Activated naive CD4-positive, alpha-beta T cell treated with anti-CD3 and anti-CD28 coated beads for 36 hours (primary cell): ENCODE measurements around the gene FASTK. TPM values are rescaled to one million over a fixed set of nuclear protein-coding genes. Genes with fewer than 3 reads are reported as not detected.
"Not testable (repeated sequence)": the region's sequence is repeated elsewhere in the genome, so short reads cannot be mapped to it uniquely, and the experiment has no call there.

Source experiments
- CTCF ChIA-PET: fragments of 350-600 bp; sonication (Branson Sonifier 250); formaldehyde crosslinking; loops from one replicate; lab custom pipeline; 2021; ENCODE audit warnings: antibody characterized with exemption; lab: Charles Lee
- DNase-seq: peaks from one replicate; pipeline ENCODE4 v3.0.0-alpha.2; 2020
- H3K27ac Mint-ChIP-seq: one replicate; pipeline ENCODE4 v1.8.0; 2021; ENCODE audit warnings: mild to moderate bottlenecking, mixed read lengths
- H3K27me3 Mint-ChIP-seq: one replicate; pipeline ENCODE4 v1.8.0; 2021; ENCODE audit warnings: low read depth, mixed read lengths
- H3K36me3 Mint-ChIP-seq: one replicate; pipeline ENCODE4 v1.8.0; 2021; ENCODE audit warnings: low read depth, mixed read lengths
- H3K4me1 Mint-ChIP-seq: one replicate; pipeline ENCODE4 v1.8.0; 2021; ENCODE audit warnings: low read depth, mixed read lengths
- H3K4me3 Mint-ChIP-seq: one replicate; pipeline ENCODE4 v1.8.0; 2021; ENCODE audit warnings: mild to moderate bottlenecking, moderate library complexity, mixed read lengths
- H3K9me3 Mint-ChIP-seq: one replicate; pipeline ENCODE4 v1.8.0; 2021; ENCODE audit warnings: mixed read lengths
- intact Hi-C: fragments of 100-400 bp; cut with micrococcal nuclease; formaldehyde crosslinking; loops from one replicate; pipeline ENCODE4 v1.15.1; 2023
- total RNA-seq, 2 experiments: library from RNA; stranded (reverse); gene quantifications; one replicate each; pipeline ENCODE4 v1.2.3, GENCODE V29; 2021

FASTK gene
- total RNA-seq, 2 experiments from 2014 or later: 43.6 to 45.7 TPM

GRCh38 chr7:151043449-151043848 is 37.2 kb downstream of the FASTK start:
- H3K36me3 Mint-ChIP-seq, intact Hi-C loops, H3K4me3 Mint-ChIP-seq, DNase-seq, H3K27ac Mint-ChIP-seq, H3K27me3 Mint-ChIP-seq, CTCF ChIA-PET, H3K9me3 Mint-ChIP-seq: not testable (repeated sequence)
- H3K4me1 Mint-ChIP-seq: peaks cover 16% of the 10 kb centered on the region

GRCh38 chr7:151040616-151041375 is 39.8 kb downstream of the FASTK start:
- Mint-ChIP-seq H3K4me1 (peaks cover 16% of the 10 kb centered on the region), H3K27ac (no peak overlapping the region), H3K36me3 (peaks cover under 1% of the 10 kb centered on the region), H3K4me3 (no peak overlapping the region), H3K27me3 (no peaks in the 10 kb centered on the region), H3K9me3 (no peaks in the 10 kb centered on the region)
- CTCF ChIA-PET: no interaction called here
- intact Hi-C loops: no loop called here
- no peak for DNase-seq

- H3K4me3 Mint-ChIP-seq: no peak overlapping the region
- no peak overlapping the region for H3K27ac Mint-ChIP-seq
These were observed 40.6 kb downstream of the FASTK start for GRCh38 chr7:151039850-151040548.

GRCh38 chr7:151038951-151039849 is 41.4 kb downstream of the FASTK start:
- no peaks in the 10 kb centered on the region for H3K27me3 Mint-ChIP-seq
- no peaks in the 10 kb centered on the region for H3K9me3 Mint-ChIP-seq
- peaks cover 4% of the 10 kb centered on the region for H3K36me3 Mint-ChIP-seq
- H3K27ac Mint-ChIP-seq: peak overlapping the region; percentile 35
- DNase-seq: peak; percentile 80
- H3K4me1 Mint-ChIP-seq: peaks cover 16% of the 10 kb centered on the region
- H3K4me3 Mint-ChIP-seq: no peak overlapping the region
- CTCF ChIA-PET: interaction anchor here (1.0 to 1.3 kb wide), 2 partner anchors 11 to 29 kb away, joined by 3 to 8 read pairs; partner anchors contain the start of gene ABCB8
- intact Hi-C loops: loop anchor here (1.0 kb wide), 1 partner anchor 19 kb away; no protein-coding TSS in a partner anchor

More at GRCh38 chr7:151039850-151040548, 40.6 kb downstream of the FASTK start:
- Mint-ChIP-seq H3K36me3 (peaks cover 4% of the 10 kb centered on the region), H3K4me1 (peaks cover 16% of the 10 kb centered on the region), H3K27me3 (no peaks in the 10 kb centered on the region), H3K9me3 (no peaks in the 10 kb centered on the region)
- intact Hi-C loops: loop anchor here (1.0 kb wide), 1 partner anchor 18 kb away; no protein-coding TSS in a partner anchor
- no peak for DNase-seq
- CTCF ChIA-PET: no interaction called here

GRCh38 chr7:151035902-151036301 is 44.7 kb downstream of the FASTK start:
- peaks cover 4% of the 10 kb centered on the region for H3K36me3 Mint-ChIP-seq
- DNase-seq: no peak
- no peak overlapping the region for H3K4me3 Mint-ChIP-seq
- intact Hi-C loops: no loop called here
- no peak overlapping the region for H3K27ac Mint-ChIP-seq
- CTCF ChIA-PET: interaction anchor here (2.3 kb wide), 1 partner anchor 17 kb away, joined by 4 read pairs; no protein-coding TSS in a partner anchor
- H3K9me3 Mint-ChIP-seq: no peaks in the 10 kb centered on the region
- H3K27me3 Mint-ChIP-seq: no peaks in the 10 kb centered on the region
- H3K4me1 Mint-ChIP-seq: peaks cover 16% of the 10 kb centered on the region

GRCh38 chr7:151035026-151035717 is 45.4 kb downstream of the FASTK start:
- no peak overlapping the region for H3K4me3 Mint-ChIP-seq
- no peaks in the 10 kb centered on the region for H3K27me3 Mint-ChIP-seq
- no peak overlapping the region for H3K27ac Mint-ChIP-seq
- intact Hi-C loops: no loop called here
- peaks cover 16% of the 10 kb centered on the region for H3K4me1 Mint-ChIP-seq
- CTCF ChIA-PET: interaction anchor here (2.3 kb wide), 1 partner anchor 17 kb away, joined by 4 read pairs; no protein-coding TSS in a partner anchor
- H3K9me3 Mint-ChIP-seq: no peaks in the 10 kb centered on the region
- DNase-seq: no peak
- peaks cover 4% of the 10 kb centered on the region for H3K36me3 Mint-ChIP-seq

GRCh38 chr7:151034312-151035025 is 46.1 kb downstream of the FASTK start:
- Mint-ChIP-seq H3K9me3 (no peaks in the 10 kb centered on the region), H3K4me3 (no peak overlapping the region), H3K36me3 (peaks cover 7% of the 10 kb centered on the region), H3K27ac (no peak overlapping the region), H3K4me1 (peaks cover 14% of the 10 kb centered on the region), H3K27me3 (no peaks in the 10 kb centered on the region)
- intact Hi-C loops: no loop called here
- CTCF ChIA-PET: interaction anchor here (1.1 to 2.3 kb wide), 2 partner anchors 16 to 76 kb away, joined by 3 to 4 read pairs; no protein-coding TSS in a partner anchor
- DNase-seq: no peak

GRCh38 chr7:151033864-151034249 is 46.8 kb downstream of the FASTK start:
- intact Hi-C loops: no loop called here
- Mint-ChIP-seq H3K27ac (no peak overlapping the region), H3K27me3 (no peaks in the 10 kb centered on the region), H3K36me3 (peaks cover 7% of the 10 kb centered on the region), H3K4me1 (peaks cover 12% of the 10 kb centered on the region), H3K9me3 (no peaks in the 10 kb centered on the region), H3K4me3 (no peak overlapping the region)
- no peak for DNase-seq
- CTCF ChIA-PET: interaction anchor here (1.1 kb wide), 1 partner anchor 77 kb away, joined by 3 read pairs; no protein-coding TSS in a partner anchor

GRCh38 chr7:151032936-151033863 is 47.4 kb downstream of the FASTK start:
- peaks cover 10% of the 10 kb centered on the region for H3K4me1 Mint-ChIP-seq
- peaks cover 9% of the 10 kb centered on the region for H3K36me3 Mint-ChIP-seq
- CTCF ChIA-PET: interaction anchor here (0.6 to 1.1 kb wide), 4 partner anchors 23 to 680 kb away, joined by 3 to 4 read pairs (median 3); no protein-coding TSS in a partner anchor
- H3K27me3 Mint-ChIP-seq: no peaks in the 10 kb centered on the region
- DNase-seq: no peak
- no peaks in the 10 kb centered on the region for H3K9me3 Mint-ChIP-seq
- intact Hi-C loops: no loop called here
- H3K27ac Mint-ChIP-seq: no peak overlapping the region
- no peak overlapping the region for H3K4me3 Mint-ChIP-seq

- Mint-ChIP-seq H3K4me3 (no peak overlapping the region), H3K9me3 (no peaks in the 10 kb centered on the region), H3K4me1 (peaks cover 20% of the 10 kb centered on the region), H3K36me3 (peaks cover 9% of the 10 kb centered on the region), H3K27ac (no peak overlapping the region), H3K27me3 (no peaks in the 10 kb centered on the region)
- CTCF ChIA-PET: interaction anchor here (0.6 to 1.0 kb wide), 2 partner anchors 28 to 81 kb away, joined by 4 read pairs; no protein-coding TSS in a partner anchor
- DNase-seq: no peak
- intact Hi-C loops: no loop called here
These were observed 49.6 kb downstream of the FASTK start for GRCh38 chr7:151031011-151031410.
